Right atrium auricular region (tissue), 2 donors: Measurements from ENCODE around the gene VPS13A. TPM values are rescaled to one million over a fixed set of nuclear protein-coding genes. Genes with fewer than 3 reads are reported as not detected.

ENCODE experiments used
- DNase-seq: peaks from one replicate; pipeline ENCODE4 v3.0.0-alpha.2; 2019; ENCODE audit warnings: low spot score
- H3K27ac ChIP-seq, 2 donors: fragments of 200-600 bp; sonication (generic); 1 replicate in 1 of 2; 2 replicates in 1 of 2; pipeline ENCODE4 v1.5.1; 2016 to 2019
- H3K27me3 ChIP-seq, 2 donors: fragments of 200-600 bp; sonication (generic); one replicate each; pipeline versions ENCODE4 v1.5.1 to v1.6.0; 2017 to 2019
- H3K36me3 ChIP-seq: fragments of 200-600 bp; sonication (generic); one replicate; pipeline ENCODE4 v1.5.1; 2016
- H3K4me1 ChIP-seq, 2 donors: fragments of 200-600 bp; sonication (generic); one replicate each; pipeline versions ENCODE4 v1.5.1 to v1.6.0; 2017 to 2019
- H3K4me3 ChIP-seq, 2 donors: fragments of 200-600 bp; sonication (generic); 1 replicate in 1 of 2; 2 replicates in 1 of 2; pipeline ENCODE4 v1.5.1; 2017 to 2019; ENCODE audit warnings: mild to moderate bottlenecking in 1 of 2, moderate library complexity in 1 of 2
- H3K9me3 ChIP-seq, 2 donors: fragments of 200-600 bp; sonication (generic); one replicate each; pipeline ENCODE4 v1.5.1; 2019
- CTCF ChIP-seq, 2 donors: fragments of 200-600 bp; sonication (generic); IDR thresholded peaks; one replicate each; pipeline ENCODE4 v1.5.1; 2019; ENCODE audit warnings: antibody characterized with exemption in 2 of 2
- total RNA-seq, 2 donors: library from RNA; depleted of rRNA; stranded (reverse); fragments of >200 nt; gene quantifications; one replicate each; pipeline ENCODE4 v1.1.0, GENCODE V29; 2016

The VPS13A gene
- total RNA-seq, 2 donors from 2014 or later: 29.5 to 43.8 TPM

GRCh38 chr9:77449240-77450084 lies 272.1 kb downstream of the VPS13A start:
- H3K36me3 ChIP-seq: no peaks in the 10 kb centered on the region
- peak; percentile 62 for DNase-seq
- H3K4me3 ChIP-seq: no peak overlapping the region
- peak in 1 of 2 donors; percentile 17 for TF ChIP-seq CTCF (IDR thresholded peaks at IDR 0.05)
- H3K9me3 ChIP-seq: no peaks in the 10 kb centered on the region
- H3K27me3 ChIP-seq: no peaks in the 10 kb centered on the region
- H3K27ac ChIP-seq: no peak overlapping the region
- H3K4me1 ChIP-seq: no peaks in the 10 kb centered on the region

- no peak for TF ChIP-seq CTCF (IDR thresholded peaks at IDR 0.05)
- no peak overlapping the region for H3K27ac ChIP-seq
- H3K4me3 ChIP-seq: no peak overlapping the region
- H3K9me3 ChIP-seq: no peaks in the 10 kb centered on the region
- DNase-seq: peak; percentile 49
- H3K27me3 ChIP-seq: no peaks in the 10 kb centered on the region
- no peaks in the 10 kb centered on the region for H3K4me1 ChIP-seq
- H3K36me3 ChIP-seq: no peaks in the 10 kb centered on the region
These were observed 272.7 kb downstream of the VPS13A start for GRCh38 chr9:77450085-77450475.

DNA sequence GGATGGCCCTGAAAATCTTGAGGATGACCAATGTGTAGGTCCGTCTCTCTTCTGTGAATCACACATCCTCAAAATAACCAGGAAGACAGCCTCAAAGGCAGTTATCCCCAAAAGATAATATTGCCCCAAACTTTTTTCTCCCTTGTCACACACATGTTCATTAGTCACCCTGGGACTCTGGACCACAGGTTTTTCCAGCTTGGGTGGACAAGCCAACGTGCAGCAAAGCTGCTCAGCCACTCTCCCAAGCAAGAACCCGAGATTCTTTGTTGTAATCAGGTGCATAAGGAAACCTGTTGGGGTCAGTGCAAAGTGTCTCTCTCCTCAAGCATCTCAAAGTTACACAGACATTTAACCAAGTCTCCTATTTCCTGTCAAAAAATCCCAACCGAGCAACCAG lies 274.2 kb downstream of the VPS13A start:
- DNase-seq: no peak
- H3K27me3 ChIP-seq: no peaks in the 10 kb centered on the region
- no peaks in the 10 kb centered on the region for H3K9me3 ChIP-seq
- H3K4me3 ChIP-seq: no peak overlapping the region
- H3K36me3 ChIP-seq: no peaks in the 10 kb centered on the region
- H3K4me1 ChIP-seq: no peaks in the 10 kb centered on the region
- TF ChIP-seq CTCF (IDR thresholded peaks at IDR 0.05): no peak
- no peak overlapping the region for H3K27ac ChIP-seq

DNA sequence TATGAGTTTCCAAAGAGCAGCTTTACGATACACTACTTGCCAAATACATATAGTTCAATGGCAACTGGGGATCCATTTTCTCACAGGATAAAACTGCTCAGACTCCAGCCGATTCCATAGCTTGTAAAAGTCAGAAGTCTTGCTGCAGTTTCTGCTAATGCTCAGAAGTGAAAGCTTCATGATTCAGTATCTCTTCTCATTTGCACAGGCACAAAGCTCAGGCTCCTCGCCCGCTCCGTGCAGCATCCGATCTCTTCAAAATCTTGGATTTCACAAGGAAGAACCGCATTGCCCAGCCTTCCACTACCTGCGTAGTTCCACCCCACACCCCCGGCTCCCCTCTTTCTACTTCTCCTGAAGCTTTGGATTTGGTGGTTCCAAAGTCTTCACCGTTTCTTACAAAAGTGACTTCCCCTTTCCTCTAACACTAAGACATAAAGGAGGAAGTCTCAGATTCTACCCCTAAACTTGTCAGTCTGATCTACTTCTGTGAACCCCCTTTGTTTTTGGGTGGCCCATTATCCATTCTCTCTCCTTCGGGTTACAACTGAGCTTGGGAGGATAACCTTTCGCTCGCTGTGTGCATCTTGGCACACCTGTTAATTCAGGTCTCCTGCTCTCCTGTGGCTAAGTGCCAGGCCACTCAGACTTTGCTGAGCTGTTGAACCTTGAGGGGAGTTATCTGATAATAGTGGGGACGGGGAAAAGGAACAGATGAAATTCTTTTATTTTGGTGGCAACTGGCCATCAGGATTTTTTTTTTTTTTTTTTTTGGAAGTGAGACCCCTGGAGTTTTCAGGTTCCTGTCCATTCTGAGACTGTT lies 276.7 kb downstream of the VPS13A start:
- Histone ChIP-seq H3K4me3 (no peak overlapping the region), H3K27me3 (no peaks in the 10 kb centered on the region), H3K27ac (no peak overlapping the region), H3K9me3 (no peaks in the 10 kb centered on the region), H3K4me1 (no peaks in the 10 kb centered on the region), H3K36me3 (no peaks in the 10 kb centered on the region)
- no peak for DNase-seq
- TF ChIP-seq CTCF (IDR thresholded peaks at IDR 0.05): no peak

DNA sequence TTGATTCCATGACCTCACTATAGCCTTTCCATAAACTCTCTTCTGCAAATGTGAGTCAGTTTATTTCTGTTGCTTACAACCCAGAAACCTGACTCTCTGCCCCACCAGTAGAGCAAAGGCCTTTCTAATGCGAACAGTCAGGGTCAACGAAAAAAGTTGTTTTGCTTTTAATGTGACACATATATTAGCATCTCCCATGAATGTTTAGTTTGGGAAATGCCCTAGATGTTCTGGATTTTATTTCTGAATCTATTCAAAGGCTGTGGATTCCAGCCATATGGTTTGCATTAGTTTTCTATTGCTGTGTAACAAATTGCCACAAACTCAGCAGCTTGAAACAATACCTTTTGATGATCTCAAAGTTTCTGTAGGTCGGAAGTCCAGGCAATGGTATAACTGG lies 277.3 kb downstream of the VPS13A start:
- no peaks in the 10 kb centered on the region for H3K27me3 ChIP-seq
- H3K27ac ChIP-seq: no peak overlapping the region
- H3K4me3 ChIP-seq: no peak overlapping the region
- H3K9me3 ChIP-seq: no peaks in the 10 kb centered on the region
- TF ChIP-seq CTCF (IDR thresholded peaks at IDR 0.05): no peak
- no peaks in the 10 kb centered on the region for H3K36me3 ChIP-seq
- DNase-seq: no peak
- no peaks in the 10 kb centered on the region for H3K4me1 ChIP-seq
